MV-4-11 (cell line): ENCODE results near the gene TMEM198.

Experiments
- DNase-seq: peaks from one replicate; lab custom pipeline; 2025; lab: John Stamatoyannopoulos, UW

The TMEM198 gene

GRCh38 chr2:219562049-219563020 is 18.5 kb downstream of the TMEM198 start:
- no peak for DNase-seq

- no peak for DNase-seq
Measured at GRCh38 chr2:219563271-219563928, 19.6 kb downstream of the TMEM198 start.

- no peak for DNase-seq
Measured at GRCh38 chr2:219565130-219566080, 21.6 kb downstream of the TMEM198 start.

- no peak for DNase-seq
Measured at GRCh38 chr2:219566640-219567039, 22.8 kb downstream of the TMEM198 start.

- no peak for DNase-seq
Measured at GRCh38 chr2:219567131-219567530, 23.3 kb downstream of the TMEM198 start.

- DNase-seq, result no peak
Measured at GRCh38 chr2:219567791-219568361, 24.0 kb downstream of the TMEM198 start.

GRCh38 chr2:219569041-219569440 is 25.2 kb downstream of the TMEM198 start:
- DNase-seq, result no peak

- DNase-seq, result no peak
Measured at GRCh38 chr2:219569635-219570034, 25.8 kb downstream of the TMEM198 start.

GRCh38 chr2:219570194-219570923 is 26.5 kb downstream of the TMEM198 start:
- DNase-seq, result no peak

GRCh38 chr2:219570924-219571310 is 27.1 kb downstream of the TMEM198 start:
- no peak for DNase-seq

- peak; percentile 31 for DNase-seq
Measured at GRCh38 chr2:219571311-219572236, 27.7 kb downstream of the TMEM198 start, which contains the start of gene OBSL1. Gene OBSL1 (minus strand): TSS chr2:219571539. CDS start chr2:219571232, 307 bp downstream.

GRCh38 chr2:219572237-219573001 is 28.6 kb downstream of the TMEM198 start, which contains the start of gene INHA:
Gene INHA (plus strand): TSS chr2:219572310. CDS start chr2:219572375, 65 bp downstream.
- DNase-seq, result no peak

- no peak for DNase-seq
Measured at GRCh38 chr2:219573166-219573565, 29.3 kb downstream of the TMEM198 start.

GRCh38 chr2:219574484-219575311 is 30.9 kb downstream of the TMEM198 start:
- DNase-seq, result no peak

GRCh38 chr2:219575566-219576504 is 32.0 kb downstream of the TMEM198 start:
- no peak for DNase-seq

GRCh38 chr2:219576505-219577388 is 32.9 kb downstream of the TMEM198 start:
- no peak for DNase-seq
